Stimulated activated CD4-positive, alpha-beta T cell treated with anti-CD3 and anti-CD28 coated beads, Interleukin-4, amount 100 ng/mL, for 1 hour (primary cell): ENCODE data around the gene HIGD2A.
A peak's percentile ranks its signal among the peaks of the same experiment; 100 is the strongest.

Experiments used
- DNase-seq: peaks from one replicate; pipeline ENCODE4 v3.0.0-alpha.2; 2020

HIGD2A gene

GRCh38 chr5:176388444-176389134 lies at the start of gene HIGD2A, which contains the start of gene NOP16:
Gene HIGD2A, plus strand, starts transcription at chr5:176388751. Its CDS starts 69 bp downstream, at chr5:176388820.
Gene NOP16, minus strand, starts transcription at chr5:176388598. Its CDS starts 59 bp downstream, at chr5:176388539.
- peak; percentile 99 for DNase-seq

- DNase-seq = no peak
Measured at GRCh38 chr5:176339304-176339703, 49.2 kb upstream of the HIGD2A start.

- DNase-seq = no peak
Measured at GRCh38 chr5:176341325-176342157, 47.0 kb upstream of the HIGD2A start.

- DNase-seq = no peak
Measured at GRCh38 chr5:176342158-176342483, 46.4 kb upstream of the HIGD2A start.

- DNase-seq = no peak
Measured at GRCh38 chr5:176342766-176343458, 45.6 kb upstream of the HIGD2A start.

- DNase-seq = no peak
Measured at GRCh38 chr5:176350416-176350815, 38.1 kb upstream of the HIGD2A start.

- no peak for DNase-seq
Measured at GRCh38 chr5:176352116-176352878, 36.3 kb upstream of the HIGD2A start.

- DNase-seq = no peak
Measured at GRCh38 chr5:176353533-176353932, 35.0 kb upstream of the HIGD2A start.

- no peak for DNase-seq
Measured at GRCh38 chr5:176355400-176356178, 33.0 kb upstream of the HIGD2A start.

GRCh38 chr5:176356179-176356566 lies 32.4 kb upstream of the HIGD2A start:
- no peak for DNase-seq

GRCh38 chr5:176359658-176360057 lies 28.9 kb upstream of the HIGD2A start:
- DNase-seq = no peak

- DNase-seq = peak; percentile 18
Measured at GRCh38 chr5:176360894-176361436, 27.6 kb upstream of the HIGD2A start.

- DNase-seq = peak; percentile 95
Measured at GRCh38 chr5:176361437-176362232, 26.9 kb upstream of the HIGD2A start, which contains the start of gene KIAA1191. Gene KIAA1191, minus strand, starts transcription at chr5:176361764. Its CDS starts 2,256 bp downstream, at chr5:176359508.

GRCh38 chr5:176362233-176362490 lies 26.4 kb upstream of the HIGD2A start:
- DNase-seq = no peak

GRCh38 chr5:176364765-176365350 lies 23.7 kb upstream of the HIGD2A start:
- no peak for DNase-seq

- peak; percentile 71 for DNase-seq
Measured at GRCh38 chr5:176365351-176366231, 23.0 kb upstream of the HIGD2A start, which contains the start of gene ARL10. Gene ARL10, plus strand, starts transcription at chr5:176365487. Its CDS starts 77 bp downstream, at chr5:176365564.

- DNase-seq = no peak
Measured at GRCh38 chr5:176366232-176366894, 22.2 kb upstream of the HIGD2A start.

- DNase-seq = no peak
Measured at GRCh38 chr5:176368726-176369125, 19.8 kb upstream of the HIGD2A start.
